ENCODE measurements around the gene ADAM23.

ADAM23 gene

DNA sequence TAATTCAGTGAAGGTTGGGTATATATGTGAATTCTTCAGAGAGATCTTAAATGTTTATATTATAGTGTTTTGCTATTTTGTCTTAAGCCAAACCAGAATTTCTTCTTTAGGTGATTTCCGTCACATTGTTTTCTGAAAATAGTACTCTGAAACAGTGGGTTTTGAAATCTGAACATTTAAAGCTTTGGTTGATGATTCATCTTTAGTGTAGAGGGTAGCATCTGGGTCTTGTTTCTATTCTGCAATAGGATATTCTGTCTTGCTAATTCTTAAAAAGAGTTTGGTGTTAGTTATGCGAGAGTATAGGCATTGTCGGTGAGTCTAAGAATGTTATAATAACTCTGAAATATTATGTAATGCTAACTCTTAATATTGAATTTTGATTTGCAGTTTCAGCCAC, 129.4 kb downstream of the ADAM23 start:
- DNase-seq: no peak

GRCh38 chr2:206573793-206574192, 130.5 kb downstream of the ADAM23 start:
- no peak for DNase-seq

- no peak for DNase-seq
Measured at GRCh38 chr2:206584323-206585116, 141.2 kb downstream of the ADAM23 start.

- DNase-seq: no peak
Measured at GRCh38 chr2:206585335-206585734, 142.0 kb downstream of the ADAM23 start.

DNA sequence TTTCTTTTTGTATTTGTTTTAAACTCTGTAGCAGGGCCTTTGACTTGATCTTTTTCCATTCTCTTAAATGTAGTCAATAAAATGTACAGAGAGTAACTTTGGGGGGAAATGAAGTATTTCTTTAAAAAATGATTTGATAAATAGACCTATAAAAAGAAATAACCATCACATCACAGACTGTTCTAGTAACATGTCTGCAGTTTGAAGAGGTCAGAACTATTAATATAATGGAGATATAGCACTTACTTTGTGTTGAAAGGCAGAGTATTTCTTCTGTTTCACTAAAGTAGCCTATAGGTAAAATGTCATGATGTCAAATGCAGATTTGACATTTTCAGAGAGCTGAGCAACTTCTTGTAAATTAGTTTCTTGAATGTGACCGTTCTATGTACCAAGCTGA, 143.3 kb downstream of the ADAM23 start:
- no peak for DNase-seq

DNA sequence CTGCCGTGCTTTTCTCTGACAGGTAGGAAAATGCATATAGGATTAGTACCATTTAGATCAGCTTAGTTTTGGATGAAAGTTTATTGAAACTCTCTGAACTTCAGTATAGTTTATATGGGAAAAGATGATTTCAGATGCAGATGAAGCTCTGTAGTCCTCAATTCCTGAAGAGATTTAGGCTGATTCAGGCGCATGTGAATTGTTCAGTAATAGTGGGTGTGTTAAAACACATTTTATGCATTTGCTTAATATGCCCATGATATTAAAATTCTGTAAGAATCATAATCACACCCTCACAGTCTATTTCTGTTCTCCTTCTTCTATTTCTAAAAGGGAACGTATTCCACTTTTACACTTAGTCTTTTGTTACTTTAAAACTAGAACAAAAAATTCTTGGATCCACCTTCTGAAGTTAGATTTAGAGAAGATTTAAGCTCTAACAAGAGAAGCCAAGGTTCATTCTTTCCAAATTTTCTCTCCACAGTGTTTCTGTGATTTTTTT, 154.4 kb downstream of the ADAM23 start:
- no peak for DNase-seq

DNA sequence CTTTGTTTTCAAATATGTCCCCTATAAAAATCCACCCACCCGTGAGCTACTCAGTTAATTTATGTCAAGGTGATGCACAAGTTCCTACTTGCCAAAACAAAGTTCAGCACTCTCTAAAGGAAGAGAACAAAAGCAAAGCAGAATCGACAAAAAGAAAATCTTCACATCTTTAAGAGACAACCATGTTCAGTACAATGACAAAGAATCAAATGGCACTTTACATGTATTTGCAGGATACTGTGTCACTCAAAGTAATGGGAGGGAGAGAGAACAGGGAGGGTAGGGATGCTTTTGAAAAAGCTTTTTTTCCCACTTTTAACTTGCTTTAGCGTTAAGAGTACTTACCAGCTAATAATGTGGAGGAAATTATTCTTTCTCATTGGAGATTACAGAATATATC, 159.9 kb downstream of the ADAM23 start:
- no peak for DNase-seq

DNA sequence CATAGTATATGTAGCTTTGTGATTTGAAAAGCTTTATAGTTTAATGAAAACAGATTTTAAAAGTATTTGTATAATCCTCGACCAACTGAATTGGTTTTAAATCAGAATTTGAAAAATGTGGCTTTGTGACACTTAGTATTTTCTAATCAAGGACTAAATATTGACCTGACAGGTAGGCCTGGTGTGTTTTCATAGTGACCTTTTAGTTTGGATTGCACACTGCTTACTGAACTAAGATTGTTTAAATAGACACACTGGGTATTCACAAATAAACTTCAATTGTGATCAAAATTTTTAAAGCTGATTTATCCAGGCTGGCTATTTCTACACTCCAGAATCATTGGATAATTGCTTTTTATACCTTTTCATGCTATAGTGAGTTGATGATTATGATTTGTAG, 167.1 kb downstream of the ADAM23 start:
- DNase-seq: no peak

GRCh38 chr2:206611191-206611590, 167.9 kb downstream of the ADAM23 start:
- no peak for DNase-seq

GRCh38 chr2:206611736-206612135, 168.4 kb downstream of the ADAM23 start:
- no peak for DNase-seq

DNA sequence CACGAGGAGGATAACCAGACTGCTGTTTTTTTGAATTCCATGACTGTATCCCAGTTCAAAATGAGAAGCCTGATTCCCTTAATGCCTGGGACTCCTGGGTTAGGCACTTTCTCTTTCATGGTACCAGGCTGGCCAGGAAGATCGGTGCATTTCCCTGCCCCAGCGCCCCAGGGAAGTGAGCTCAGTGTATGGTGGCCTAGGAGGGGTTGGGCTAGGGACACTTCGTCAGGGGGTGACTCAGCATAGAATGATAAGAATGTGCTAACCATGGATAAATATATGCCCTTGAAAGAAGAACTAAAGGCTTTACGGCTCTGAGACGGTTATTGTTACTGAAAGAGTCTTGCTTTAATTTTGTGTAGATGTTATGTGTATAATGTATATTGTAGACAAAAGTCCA, 171.5 kb downstream of the ADAM23 start:
- DNase-seq: no peak

DNA sequence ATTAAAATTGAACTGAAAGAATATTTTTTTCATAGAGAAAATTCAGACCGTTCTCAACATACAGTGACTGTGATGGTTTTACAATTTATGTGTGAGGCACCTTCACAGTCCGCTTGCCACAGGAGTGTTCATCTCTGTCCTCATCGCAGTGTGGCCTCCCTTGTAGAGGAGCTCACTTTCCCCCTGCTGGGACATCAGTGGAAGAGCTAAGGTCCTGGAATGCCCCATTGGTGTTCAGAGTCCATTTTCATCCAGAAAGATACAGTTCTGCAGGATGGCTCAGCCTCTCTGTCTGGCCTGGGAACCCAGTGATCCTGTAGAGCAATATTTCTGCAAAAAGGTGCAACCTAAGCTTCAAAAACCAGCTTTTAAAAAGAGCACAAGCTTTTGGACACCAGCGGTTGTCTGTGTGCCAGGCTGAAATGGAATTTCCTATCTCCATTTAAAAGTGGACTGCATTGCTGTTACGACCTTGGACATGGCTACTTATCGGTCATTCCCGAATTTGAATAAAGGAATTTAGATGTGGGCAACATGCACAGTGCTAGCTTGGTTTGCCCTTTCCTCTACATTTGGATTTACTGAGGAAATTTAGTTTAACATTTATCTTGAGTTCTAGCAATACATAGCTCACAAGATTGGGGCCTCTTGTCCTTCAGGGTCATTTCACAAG, 172.2 kb downstream of the ADAM23 start:
- DNase-seq: no peak

DNA sequence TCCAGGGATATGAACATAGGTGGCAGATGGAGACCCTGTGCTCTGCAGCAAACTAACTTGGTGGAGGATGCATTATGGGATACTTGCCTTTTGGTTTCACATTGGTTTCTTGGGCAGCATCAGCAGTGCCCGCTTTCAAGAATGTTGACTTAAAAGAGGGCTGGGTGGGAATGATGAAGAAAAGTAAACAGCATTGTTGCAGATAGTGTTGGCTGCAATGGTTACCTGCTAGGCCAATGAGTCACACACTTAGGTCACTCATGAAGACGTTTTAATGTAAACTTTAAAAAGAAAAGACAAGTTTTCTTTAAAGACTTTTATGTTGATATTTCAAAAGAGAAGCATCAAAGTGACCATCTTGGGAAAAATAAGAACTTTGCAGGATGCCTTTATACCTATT, 172.8 kb downstream of the ADAM23 start:
- no peak for DNase-seq

DNA sequence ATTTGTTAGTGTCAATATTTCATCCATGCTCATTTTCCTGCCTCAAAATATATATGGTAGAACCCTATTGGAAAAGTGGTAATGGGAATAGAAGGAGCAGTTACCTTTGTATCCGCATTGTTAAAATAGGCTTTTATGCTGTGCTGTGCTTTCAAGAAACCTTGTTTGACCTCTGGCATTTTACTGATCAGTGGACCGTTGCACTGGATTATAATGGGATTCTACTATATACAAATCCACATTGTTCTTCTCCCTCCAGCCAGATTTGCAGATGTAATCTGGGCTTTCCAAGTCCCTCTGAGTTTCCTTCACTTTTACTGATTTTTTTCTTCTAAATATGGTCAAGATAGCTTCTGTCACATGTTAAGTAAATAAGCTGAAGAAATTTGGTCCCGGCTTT, 175.7 kb downstream of the ADAM23 start:
- no peak for DNase-seq

DNA sequence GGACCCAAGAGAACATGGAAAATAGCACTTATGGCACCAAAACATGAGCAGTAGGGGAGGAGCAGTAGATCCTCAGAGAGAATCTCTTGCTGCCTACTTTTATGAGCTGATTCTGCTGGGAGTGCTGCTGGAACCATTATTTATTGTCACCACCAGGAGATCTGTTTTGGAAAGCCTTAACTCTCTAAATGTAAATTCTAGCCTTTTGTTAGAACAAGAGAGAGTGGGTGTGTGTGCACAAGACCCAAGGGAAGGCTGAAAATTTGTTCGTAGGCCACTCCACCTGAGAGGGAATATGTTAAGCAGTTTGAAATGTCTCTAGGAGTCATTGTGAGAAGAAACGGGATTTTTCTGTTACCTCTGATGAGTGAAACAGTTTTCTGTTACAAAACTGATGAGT, 182.8 kb downstream of the ADAM23 start:
- no peak for DNase-seq

DNA sequence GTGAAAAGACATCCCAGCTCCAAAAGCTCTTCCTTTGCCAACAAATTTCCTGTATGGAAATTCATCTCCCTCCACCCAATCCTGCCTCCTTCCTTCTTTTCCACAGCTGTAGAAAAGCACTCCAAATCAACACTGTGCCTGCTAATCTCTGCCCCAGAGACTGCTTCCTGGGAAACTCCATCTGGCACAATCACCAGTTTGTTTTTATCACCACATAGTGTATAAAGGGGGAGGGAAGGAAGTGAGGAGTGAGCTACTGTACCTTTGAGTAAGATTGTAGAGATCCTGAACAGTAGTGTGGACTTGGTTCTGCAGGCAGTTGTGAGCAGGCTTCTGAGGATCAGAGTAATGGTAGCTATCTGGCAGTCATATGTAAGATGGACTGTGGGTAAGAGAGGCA, 184.3 kb downstream of the ADAM23 start:
- no peak for DNase-seq

- no peak for DNase-seq
Measured at GRCh38 chr2:206631340-206631739, 188.0 kb downstream of the ADAM23 start.

DNA sequence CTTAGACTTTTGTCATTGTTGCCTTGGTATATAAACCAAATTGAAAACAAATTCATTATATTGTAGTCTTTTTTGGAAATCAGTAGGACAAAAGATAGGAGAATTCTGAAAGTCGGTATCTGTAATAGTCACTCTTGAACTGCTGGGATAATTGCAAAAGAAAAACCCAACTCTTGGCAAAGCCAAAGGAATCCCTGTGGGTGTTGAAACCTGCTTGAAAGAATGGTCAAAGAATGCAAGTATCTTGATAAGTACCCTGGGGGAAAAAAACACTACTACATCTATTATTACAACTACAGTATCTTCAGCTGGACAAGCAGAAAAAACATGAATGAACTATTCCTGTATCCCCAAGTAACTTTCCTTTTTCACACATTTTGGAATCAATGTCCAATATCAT, 191.7 kb downstream of the ADAM23 start:
- DNase-seq: no peak

GRCh38 chr2:206639636-206640035, 196.3 kb downstream of the ADAM23 start:
- DNase-seq: no peak

DNA sequence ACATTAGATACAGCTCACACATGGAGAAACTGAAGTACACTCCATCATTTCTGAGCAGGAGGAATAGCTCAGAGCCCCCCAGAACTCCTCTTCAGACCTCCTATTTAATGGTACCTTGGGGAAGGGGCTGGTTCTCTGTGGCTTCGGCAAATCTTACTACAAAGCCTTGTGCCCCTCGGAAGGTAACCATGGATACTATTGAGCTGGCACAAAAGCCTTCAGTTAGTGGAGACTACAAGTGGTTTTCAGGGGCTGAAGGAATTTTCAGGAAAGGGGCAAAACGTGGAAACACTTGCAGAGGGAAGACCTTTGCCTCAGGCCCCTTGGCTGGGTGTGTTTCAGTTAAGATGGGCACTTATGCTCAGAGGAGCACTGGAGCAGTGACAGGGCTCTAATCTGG, 197.9 kb downstream of the ADAM23 start:
- DNase-seq: no peak

GRCh38 chr2:206642075-206643025, 199.0 kb downstream of the ADAM23 start, which contains the start of gene FAM237A:
Gene FAM237A (plus strand): TSS chr2:206642487. CDS start chr2:206644237, 1,750 bp downstream.
- DNase-seq: no peak

DNA sequence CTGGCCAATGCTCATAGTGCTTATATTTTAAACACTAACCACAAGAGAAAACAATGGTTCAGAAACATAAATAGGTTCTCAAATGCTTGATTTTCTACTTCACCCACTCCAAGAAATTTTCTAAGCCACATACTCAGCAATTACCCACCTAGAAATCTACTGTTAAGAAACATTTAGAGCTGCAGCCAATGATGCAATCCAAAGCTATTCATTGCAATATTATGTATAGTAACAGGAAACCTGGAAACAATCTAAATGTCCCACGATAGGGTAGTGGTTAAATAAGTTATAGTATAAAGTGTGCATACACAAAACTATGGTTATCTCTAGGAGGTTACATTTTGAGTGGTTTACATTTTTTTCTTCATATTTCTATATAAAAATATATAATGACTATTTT, 204.7 kb downstream of the ADAM23 start:
- DNase-seq: no peak

- DNase-seq: no peak
Measured at GRCh38 chr2:206657087-206657486, 213.8 kb downstream of the ADAM23 start.

Data from NCI-H1436 treated with DMSO at 0.1 percent for 48 hours (cell line).